ENCODE data around the gene AP2A1.

GRCh38 chr19:49761249-49761624, 5.6 kb upstream of the AP2A1 start:
- TF ChIP-seq MYC (CRISPR knock-in tag; IDR thresholded peaks at IDR 0.05; ENCODE audit: borderline replicate concordance) (no peak), ZNF292 (CRISPR knock-in tag; IDR thresholded peaks at IDR 0.05; ENCODE audit: borderline replicate concordance, low read depth) (no peak), SMC3 (IDR thresholded peaks at IDR 0.05; ENCODE audit: low read length) (no peak)
